ENCODE results near the gene PPIG.

Gene PPIG

DNA sequence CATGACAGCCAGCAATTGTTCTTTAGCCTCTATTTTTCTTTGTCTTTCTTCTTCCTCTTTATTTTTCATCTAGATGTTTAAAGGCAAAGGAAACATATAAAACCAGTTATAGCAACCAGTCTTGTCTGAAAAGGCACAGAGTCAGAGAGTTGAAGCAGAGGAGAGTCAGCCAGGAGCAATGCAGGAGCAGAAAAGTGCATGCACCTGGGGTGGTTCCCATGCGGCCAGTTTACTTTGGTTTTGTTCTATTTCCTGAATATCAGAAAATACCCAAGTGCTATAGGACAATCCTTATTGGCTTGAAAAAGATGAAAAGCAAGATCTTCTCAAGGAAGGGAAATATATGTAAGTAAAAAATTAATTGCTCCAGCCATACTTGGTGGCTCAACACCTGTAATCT is 65.1 kb downstream of the PPIG start:
- no peak for TF ChIP-seq CTCF (conservative IDR thresholded peaks at IDR 0.05; ENCODE audit: low read length)
- no peak overlapping the region for H3K4me3 ChIP-seq (ENCODE audit: low read length)
- no peak for DNase-seq (ENCODE audit: low read depth)

DNA sequence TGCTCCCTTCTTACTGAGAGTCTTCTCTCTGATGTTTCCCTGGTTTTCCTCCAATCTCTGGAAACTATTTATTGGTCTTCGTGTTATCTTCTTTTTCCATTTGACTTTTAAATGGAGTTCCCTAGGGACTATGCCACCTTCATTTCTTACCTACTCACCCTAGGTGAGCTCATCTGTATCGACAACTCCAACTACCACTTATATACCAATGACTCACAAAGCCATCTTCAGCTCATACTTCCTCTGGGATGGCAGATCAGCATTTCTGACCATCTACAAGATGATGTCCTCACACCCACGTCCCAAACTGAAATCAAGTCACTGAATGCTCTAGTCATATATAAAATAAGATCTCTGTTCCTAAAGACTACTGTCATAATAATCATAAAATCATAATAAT is 69.5 kb downstream of the PPIG start:
- H3K4me3 ChIP-seq (ENCODE audit: low read length): no peak overlapping the region
- TF ChIP-seq CTCF (conservative IDR thresholded peaks at IDR 0.05; ENCODE audit: low read length): no peak
- no peak for DNase-seq (ENCODE audit: low read depth)

- H3K4me3 ChIP-seq (ENCODE audit: low read length): no peak overlapping the region
- TF ChIP-seq CTCF (conservative IDR thresholded peaks at IDR 0.05; ENCODE audit: low read length): no peak
These were observed 72.0 kb downstream of the PPIG start for GRCh38 chr2:169656164-169656563.

DNA sequence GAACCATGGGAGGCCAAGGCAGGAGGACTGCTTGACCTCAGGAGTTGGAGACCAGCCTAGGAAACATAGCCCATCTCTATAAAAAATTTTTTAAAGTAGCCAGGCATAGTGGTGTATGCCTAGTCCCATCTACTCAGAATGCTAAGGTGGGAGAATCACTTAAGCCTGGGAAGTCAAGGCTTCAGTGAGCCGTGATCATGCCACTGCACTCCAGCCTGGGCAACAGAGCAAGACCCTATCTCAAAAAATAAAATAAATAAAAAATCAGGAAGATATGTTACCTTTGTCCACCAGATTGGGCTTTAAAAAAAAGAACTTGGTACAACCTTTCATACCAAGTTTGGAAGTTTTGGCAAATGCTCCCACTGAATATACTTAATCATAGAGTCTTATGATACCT is 74.7 kb downstream of the PPIG start:
- no peak for TF ChIP-seq CTCF (conservative IDR thresholded peaks at IDR 0.05; ENCODE audit: low read length)
- DNase-seq (ENCODE audit: low read depth): no peak
- no peak overlapping the region for H3K4me3 ChIP-seq (ENCODE audit: low read length)

More at GRCh38 chr2:169656164-169656563, 72.0 kb downstream of the PPIG start:
- no peak for DNase-seq (ENCODE audit: low read depth)

GRCh38 chr2:169659320-169659719 is 75.2 kb downstream of the PPIG start:
- DNase-seq (ENCODE audit: low read depth): no peak
- no peak for TF ChIP-seq CTCF (conservative IDR thresholded peaks at IDR 0.05; ENCODE audit: low read length)
- no peak overlapping the region for H3K4me3 ChIP-seq (ENCODE audit: low read length)

DNA sequence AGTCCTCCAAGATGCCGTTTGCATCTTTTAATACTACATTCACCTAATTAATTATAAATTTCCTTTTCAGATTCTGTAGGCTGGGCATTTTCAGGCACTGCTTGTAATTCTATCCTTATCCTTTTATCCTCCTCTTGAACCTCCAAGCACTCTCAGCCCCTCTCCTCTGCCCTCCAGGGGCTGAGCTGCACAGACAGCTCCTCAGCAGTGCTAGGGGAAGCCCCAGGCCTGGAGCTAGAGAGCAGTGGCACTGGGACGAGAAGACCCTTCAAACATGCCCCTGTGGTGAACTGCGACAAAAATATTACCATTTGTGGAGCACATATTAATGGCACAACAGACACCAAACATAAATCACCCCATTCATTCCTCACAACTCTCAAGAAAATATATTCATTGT is 77.1 kb downstream of the PPIG start:
- no peak for DNase-seq (ENCODE audit: low read depth)
- no peak for TF ChIP-seq CTCF (conservative IDR thresholded peaks at IDR 0.05; ENCODE audit: low read length)
- H3K4me3 ChIP-seq (ENCODE audit: low read length): no peak overlapping the region

- no peak for TF ChIP-seq CTCF (conservative IDR thresholded peaks at IDR 0.05; ENCODE audit: low read length)
- no peak overlapping the region for H3K4me3 ChIP-seq (ENCODE audit: low read length)
- DNase-seq (ENCODE audit: low read depth): no peak
These were observed 78.6 kb downstream of the PPIG start for GRCh38 chr2:169662744-169663143.
